ENCODE measurements around the gene RAB4B. TPM values are rescaled to one million over a fixed set of nuclear protein-coding genes. Genes with fewer than 3 reads are reported as not detected.
"Not testable (repeated sequence)": the region's sequence is repeated elsewhere in the genome, so short reads cannot be mapped to it uniquely, and the experiment has no call there.

RAB4B gene
- total RNA-seq, 2 experiments from 2014 or later: 50.2 to 53.1 TPM

DNA sequence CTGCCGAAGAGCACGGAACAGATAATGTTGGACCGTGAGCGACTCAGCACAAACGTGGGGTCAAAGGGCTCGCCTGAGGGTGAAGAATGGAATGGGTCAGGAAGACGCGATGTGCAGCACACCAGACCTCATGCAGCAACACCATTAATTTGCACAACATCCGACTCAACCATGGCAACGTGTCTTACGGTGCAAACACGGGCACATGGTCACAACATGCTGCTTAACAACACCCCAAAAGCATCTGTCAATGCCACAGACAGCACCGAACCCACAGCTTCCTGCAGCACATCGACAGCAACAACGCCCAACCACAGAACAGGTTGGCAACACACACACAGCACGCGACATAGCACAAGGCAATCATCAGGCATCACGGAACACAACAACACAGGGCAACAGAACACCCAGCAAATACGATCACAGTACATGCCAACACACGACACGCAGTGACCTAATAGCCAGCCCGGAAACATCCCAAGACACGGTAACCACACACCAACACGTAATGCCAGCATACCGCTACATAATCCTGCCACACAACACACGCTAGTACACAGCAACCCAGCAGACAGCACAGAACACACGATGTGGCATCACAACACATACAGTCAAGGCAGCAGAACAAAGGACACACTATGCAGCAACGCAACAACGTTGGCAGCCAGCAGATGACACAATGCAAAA, 48.8 kb downstream of the RAB4B start:
- peak overlapping the region; percentile 66 for H3K27ac Mint-ChIP-seq
- H3K27me3 Mint-ChIP-seq (ENCODE audit: low read depth); POLR2A ChIA-PET; H3K9me3 Mint-ChIP-seq (ENCODE audit: insufficient read depth); H3K4me3 Mint-ChIP-seq; CTCF ChIA-PET: not testable (repeated sequence)
- DNase-seq (peak; percentile 77), ATAC-seq (peak; percentile 88)
- H3K4me1 Mint-ChIP-seq (ENCODE audit: low read depth): peaks cover 34% of the 10 kb centered on the region
- H3K36me3 Mint-ChIP-seq (ENCODE audit: low read depth): peaks cover 17% of the 10 kb centered on the region

DNA sequence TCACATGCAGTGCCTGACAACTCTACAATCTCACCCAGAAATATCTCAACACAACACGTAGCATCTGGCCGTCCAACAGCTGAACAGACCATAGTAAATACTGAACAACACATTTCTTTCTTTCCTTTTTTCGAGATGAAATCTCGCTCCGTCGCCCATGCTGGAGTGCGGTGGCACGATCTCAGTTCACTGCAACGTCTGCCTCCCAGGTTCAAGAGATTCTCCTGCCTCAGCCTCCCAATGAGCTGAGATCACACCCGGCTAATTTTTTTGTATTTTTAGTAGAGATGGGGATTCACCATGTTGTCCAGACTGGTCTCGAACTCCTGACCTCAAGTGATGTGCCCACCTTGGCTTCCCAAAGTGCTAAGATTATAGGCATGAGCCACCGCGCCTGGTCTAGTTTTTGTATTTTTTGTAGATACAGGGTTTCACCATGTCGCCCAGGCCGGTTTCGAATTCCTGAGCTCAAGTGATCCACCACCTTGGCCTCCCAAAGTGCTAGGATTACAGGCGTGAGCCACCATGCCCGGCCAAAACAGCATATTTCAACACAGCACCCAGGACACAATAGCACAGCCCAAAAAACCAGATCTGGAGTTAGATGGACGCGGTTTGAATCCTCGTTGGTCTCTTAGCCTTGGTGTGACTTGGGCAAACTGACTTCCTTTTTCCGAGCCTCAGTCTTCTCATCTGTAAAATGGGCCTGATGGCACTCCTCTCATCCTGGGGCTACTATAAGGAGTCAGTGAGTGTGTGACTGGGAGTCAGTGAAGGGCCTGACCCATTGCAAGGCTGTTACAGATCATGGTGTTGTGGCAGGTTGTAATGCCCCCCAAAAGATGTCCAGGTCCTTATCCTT, 49.6 kb downstream of the RAB4B start:
- no peaks in the 10 kb centered on the region for H3K9me3 Mint-ChIP-seq (ENCODE audit: insufficient read depth)
- ATAC-seq (no peak), DNase-seq (no peak)
- peaks cover 35% of the 10 kb centered on the region for H3K4me1 Mint-ChIP-seq (ENCODE audit: low read depth)
- H3K27me3 Mint-ChIP-seq (ENCODE audit: low read depth): no peaks in the 10 kb centered on the region
- POLR2A ChIA-PET: no interaction called here
- H3K27ac Mint-ChIP-seq: peak overlapping the region; percentile 66
- no peak overlapping the region for H3K4me3 Mint-ChIP-seq
- CTCF ChIA-PET: interaction anchor here (1.1 kb wide), 1 partner anchor 83 kb away, joined by 3 read pairs; no protein-coding TSS in a partner anchor
- H3K36me3 Mint-ChIP-seq (ENCODE audit: low read depth): peaks cover 17% of the 10 kb centered on the region

DNA sequence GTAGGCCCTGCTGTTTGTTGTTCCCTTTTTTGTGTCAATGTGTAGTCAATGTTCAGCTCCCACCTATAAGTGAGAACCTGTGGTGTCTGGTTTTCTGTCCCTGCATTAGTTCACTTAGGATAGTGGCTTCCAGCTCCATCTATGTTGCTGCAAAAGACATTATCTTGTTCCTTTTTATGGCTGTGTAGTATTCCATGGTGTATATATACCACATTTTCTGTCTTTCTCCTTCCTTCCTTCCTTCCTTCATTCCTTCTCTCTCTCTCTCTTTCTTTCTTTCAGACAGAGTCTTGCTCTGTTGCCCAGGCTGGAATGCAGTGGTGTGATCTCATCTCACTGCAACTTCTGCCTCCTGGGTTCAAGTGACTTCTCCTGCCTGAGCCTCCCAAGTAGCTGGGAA, 51.2 kb downstream of the RAB4B start:
- no peak overlapping the region for H3K27ac Mint-ChIP-seq
- H3K4me3 Mint-ChIP-seq: no peak overlapping the region
- H3K36me3 Mint-ChIP-seq (ENCODE audit: low read depth): peaks cover 17% of the 10 kb centered on the region
- CTCF ChIA-PET: no interaction called here
- no peaks in the 10 kb centered on the region for H3K9me3 Mint-ChIP-seq (ENCODE audit: insufficient read depth)
- POLR2A ChIA-PET: no interaction called here
- no peak for ATAC-seq
- peaks cover 34% of the 10 kb centered on the region for H3K4me1 Mint-ChIP-seq (ENCODE audit: low read depth)
- H3K27me3 Mint-ChIP-seq (ENCODE audit: low read depth): no peaks in the 10 kb centered on the region
- no peak for DNase-seq

DNA sequence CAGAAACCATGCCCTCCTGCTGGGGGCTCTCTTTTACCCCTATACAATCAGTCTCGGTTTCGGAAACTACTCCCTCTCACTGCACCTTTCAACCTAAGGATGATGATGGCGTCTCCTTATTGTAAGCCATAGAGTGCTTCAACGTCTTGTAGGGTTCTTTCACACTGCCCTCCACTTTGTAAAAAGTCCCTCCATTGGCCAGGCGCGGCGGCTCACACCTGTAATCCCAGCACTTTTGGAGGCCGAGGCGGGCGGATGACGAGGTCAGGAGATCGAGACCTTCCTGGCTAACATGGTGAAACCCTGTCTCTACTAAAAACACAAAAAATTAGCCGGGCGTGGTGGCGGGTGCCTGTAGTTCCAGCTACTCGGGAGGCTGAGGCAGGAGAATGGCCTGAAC, 52.7 kb downstream of the RAB4B start:
- not testable (repeated sequence) for H3K4me3 Mint-ChIP-seq, H3K27ac Mint-ChIP-seq

DNA sequence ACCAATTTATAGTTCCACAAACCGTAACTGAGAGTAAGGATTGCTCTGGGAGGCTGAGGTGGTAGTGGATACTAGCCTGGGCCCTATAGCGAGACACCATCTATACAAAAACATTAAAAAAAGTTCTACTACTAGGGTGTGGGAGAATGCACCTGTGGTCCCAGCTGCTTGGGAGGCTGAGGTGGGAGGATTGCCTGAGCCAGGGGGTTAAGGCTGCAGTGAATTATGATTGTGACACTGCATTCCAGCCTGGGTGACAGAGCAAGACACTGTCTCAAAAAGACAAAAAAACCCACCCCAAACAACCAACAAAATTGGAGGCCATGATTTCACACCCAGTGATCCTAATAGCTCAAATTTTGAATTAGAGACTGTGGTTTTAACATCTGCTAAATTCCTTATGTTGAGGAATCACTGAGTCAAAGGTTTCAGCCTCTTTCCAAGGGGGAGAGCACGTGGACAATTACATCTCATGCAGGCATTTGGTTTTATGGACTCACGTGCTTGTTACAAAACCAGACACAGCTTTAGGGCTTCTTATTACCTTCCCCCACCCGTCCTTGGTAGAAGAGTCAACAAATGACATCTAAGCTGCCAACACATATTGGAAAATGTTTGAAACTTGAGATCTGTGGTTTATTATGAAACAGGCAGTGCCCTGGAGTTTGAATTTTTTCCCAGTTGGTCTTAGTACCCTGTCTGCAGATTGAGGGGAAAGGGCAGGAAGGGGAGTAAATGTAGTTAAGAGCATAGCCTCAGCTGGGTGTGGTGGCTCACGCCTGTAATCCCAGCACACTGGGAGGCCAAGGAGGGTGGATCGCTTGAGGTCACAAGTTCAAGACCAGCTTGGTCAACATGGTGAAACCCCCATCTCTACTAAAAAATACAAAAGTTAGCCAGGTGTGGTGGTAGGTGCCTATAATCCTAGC, 53.7 kb downstream of the RAB4B start:
- Mint-ChIP-seq H3K27me3 (ENCODE audit: low read depth) (no peaks in the 10 kb centered on the region), H3K27ac (no peak overlapping the region), H3K36me3 (ENCODE audit: low read depth) (peaks cover 9% of the 10 kb centered on the region), H3K9me3 (ENCODE audit: insufficient read depth) (no peaks in the 10 kb centered on the region), H3K4me1 (ENCODE audit: low read depth) (peaks cover 19% of the 10 kb centered on the region), H3K4me3 (no peak overlapping the region)
- DNase-seq (no peak), ATAC-seq (no peak)
- ChIA-PET POLR2A (no interaction called here), CTCF (interaction anchor here (0.9 to 1.9 kb wide), 3 partner anchors 25 to 380 kb away, joined by 3 to 5 read pairs (median 3); partner anchors contain the start of gene EGLN2)

More for the DNA sequence above, 52.7 kb downstream of the RAB4B start:
- H3K27me3 Mint-ChIP-seq (ENCODE audit: low read depth); POLR2A ChIA-PET; CTCF ChIA-PET; ATAC-seq; H3K9me3 Mint-ChIP-seq (ENCODE audit: insufficient read depth); DNase-seq: not testable (repeated sequence)
- Mint-ChIP-seq H3K4me1 (ENCODE audit: low read depth) (peaks cover 25% of the 10 kb centered on the region), H3K36me3 (ENCODE audit: low read depth) (peaks cover 15% of the 10 kb centered on the region)

DNA sequence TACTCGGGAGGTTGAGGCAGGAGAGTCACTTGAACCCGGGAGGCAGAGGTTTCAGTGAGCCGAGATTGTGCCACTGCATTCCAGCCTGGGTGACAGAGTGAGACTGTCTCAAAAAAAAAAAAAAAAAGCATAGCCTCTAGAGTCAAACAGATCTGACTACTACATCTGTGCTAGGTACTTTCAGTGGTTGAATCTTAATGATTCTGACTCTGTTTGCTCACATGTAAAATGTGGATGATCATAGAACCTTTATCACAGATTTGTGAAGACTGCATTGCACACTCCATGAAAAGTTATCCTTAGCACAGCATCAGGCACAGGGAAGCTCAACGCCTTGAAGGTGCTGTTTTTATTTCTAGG, 54.4 kb downstream of the RAB4B start:
- CTCF ChIA-PET: interaction anchor here (0.9 to 1.9 kb wide), 2 partner anchors 26 to 34 kb away, joined by 3 to 5 read pairs; partner anchors contain the start of gene EGLN2
- H3K4me1 Mint-ChIP-seq (ENCODE audit: low read depth): peaks cover 12% of the 10 kb centered on the region
- H3K9me3 Mint-ChIP-seq (ENCODE audit: insufficient read depth); ATAC-seq; DNase-seq; H3K36me3 Mint-ChIP-seq (ENCODE audit: low read depth); H3K4me3 Mint-ChIP-seq; H3K27me3 Mint-ChIP-seq (ENCODE audit: low read depth); H3K27ac Mint-ChIP-seq: not testable (repeated sequence)
- POLR2A ChIA-PET: interaction anchor here (0.7 kb wide), 1 partner anchor 1580 kb away, joined by 6 read pairs; no protein-coding TSS in a partner anchor

DNA sequence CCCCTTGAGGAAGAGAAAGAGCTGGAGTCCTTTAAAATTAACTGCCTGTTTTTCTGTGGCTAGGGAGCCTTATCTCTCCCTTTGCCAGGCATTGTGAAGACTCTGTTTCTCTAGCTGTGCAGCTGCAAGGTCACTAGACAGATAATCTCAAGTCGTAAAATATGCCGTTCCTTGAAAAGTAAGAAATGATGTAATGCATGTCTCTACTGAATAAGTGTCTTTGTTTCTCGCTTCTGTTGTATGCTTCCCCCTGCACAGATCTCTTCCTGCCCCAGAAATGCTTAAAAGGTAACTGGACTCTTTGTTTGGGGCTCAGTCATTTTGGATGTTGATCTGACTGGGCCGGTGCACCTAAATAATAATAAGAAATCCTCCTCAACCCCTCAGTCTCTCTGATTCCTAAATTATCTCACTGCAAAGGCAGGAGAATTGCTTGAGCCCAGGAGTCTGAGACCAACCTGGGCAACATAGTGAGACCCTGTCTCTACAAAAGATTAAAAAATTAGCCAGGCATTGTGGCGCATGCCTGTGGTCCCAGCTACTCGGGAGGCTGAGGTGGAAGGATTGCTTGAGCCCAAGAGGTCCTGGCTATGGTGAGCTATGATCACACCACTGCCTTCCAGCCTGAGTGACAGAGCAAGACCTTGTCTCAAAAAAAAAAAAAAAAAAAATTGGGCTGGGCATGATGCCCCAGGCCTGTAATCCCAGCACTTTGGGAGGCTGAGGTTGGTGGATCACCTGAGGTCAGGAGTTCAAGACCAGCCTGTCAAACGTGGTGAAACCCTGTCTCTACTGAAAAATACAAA, 55.9 kb downstream of the RAB4B start:
- DNase-seq; ATAC-seq; H3K36me3 Mint-ChIP-seq (ENCODE audit: low read depth); H3K9me3 Mint-ChIP-seq (ENCODE audit: insufficient read depth); POLR2A ChIA-PET; CTCF ChIA-PET; H3K27me3 Mint-ChIP-seq (ENCODE audit: low read depth); H3K4me3 Mint-ChIP-seq: not testable (repeated sequence)
- Mint-ChIP-seq H3K4me1 (ENCODE audit: low read depth) (peaks cover 12% of the 10 kb centered on the region), H3K27ac (peak overlapping the region; percentile 2)

DNA sequence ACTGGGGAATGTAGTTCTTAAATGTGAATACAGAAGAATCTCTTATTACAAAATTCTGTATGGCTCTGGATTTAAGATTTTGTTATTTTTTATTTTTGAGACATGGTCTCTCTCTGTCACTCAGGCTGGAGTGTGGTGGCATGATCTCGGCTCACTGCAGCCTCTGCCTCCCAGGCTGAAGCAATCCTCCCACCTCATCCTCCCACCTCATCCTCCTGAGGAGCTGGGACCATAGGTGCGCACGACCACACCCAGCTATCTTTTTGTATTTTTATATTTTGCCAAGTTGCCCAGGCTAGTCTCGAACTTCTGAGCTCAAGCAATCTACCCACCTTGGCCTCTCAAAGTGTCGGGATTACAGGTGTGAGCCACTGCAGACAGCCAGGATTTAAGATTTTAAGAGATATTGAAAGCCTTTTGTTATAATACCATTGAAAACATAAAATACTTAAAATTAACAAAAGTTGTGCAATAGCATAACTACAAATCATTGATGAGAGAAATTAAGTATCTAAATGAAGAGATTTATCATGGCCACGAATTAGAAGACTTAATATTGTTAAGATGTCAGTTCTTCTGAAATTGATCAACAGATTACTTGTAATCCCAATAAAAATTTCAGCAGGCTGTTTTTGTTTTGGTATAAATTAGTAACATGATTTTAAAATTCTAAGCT, 58.8 kb downstream of the RAB4B start:
- DNase-seq: no peak
- ChIA-PET CTCF (no interaction called here), POLR2A (no interaction called here)
- H3K27me3 Mint-ChIP-seq (ENCODE audit: low read depth): peaks cover 2% of the 10 kb centered on the region
- H3K27ac Mint-ChIP-seq: no peak overlapping the region
- no peaks in the 10 kb centered on the region for H3K9me3 Mint-ChIP-seq (ENCODE audit: insufficient read depth)
- H3K36me3 Mint-ChIP-seq (ENCODE audit: low read depth): no peaks in the 10 kb centered on the region
- H3K4me3 Mint-ChIP-seq: no peak overlapping the region
- ATAC-seq: no peak
- peaks cover 12% of the 10 kb centered on the region for H3K4me1 Mint-ChIP-seq (ENCODE audit: low read depth)

DNA sequence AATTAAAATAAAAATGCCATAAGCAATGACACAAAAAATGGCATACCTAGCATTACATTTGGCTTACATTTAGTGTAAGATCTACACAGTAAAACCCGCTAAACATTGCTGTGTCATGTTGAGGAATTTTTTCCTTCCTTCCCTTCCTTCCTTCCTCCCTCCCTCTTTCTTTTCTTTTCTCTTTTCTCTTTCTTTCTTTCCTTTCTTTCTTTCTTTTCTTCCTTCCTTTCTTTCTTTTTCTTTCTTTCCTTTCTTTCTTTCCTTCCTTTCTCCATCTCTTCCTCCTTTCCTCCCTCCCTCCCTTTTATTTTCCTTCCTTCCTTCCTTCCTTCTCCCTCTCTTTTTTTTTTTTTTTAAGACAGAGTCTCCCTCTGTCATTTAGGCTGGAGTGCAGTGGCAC, 60.4 kb downstream of the RAB4B start:
- H3K27me3 Mint-ChIP-seq (ENCODE audit: low read depth); H3K36me3 Mint-ChIP-seq (ENCODE audit: low read depth); H3K4me1 Mint-ChIP-seq (ENCODE audit: low read depth); H3K27ac Mint-ChIP-seq; POLR2A ChIA-PET; DNase-seq; CTCF ChIA-PET; H3K9me3 Mint-ChIP-seq (ENCODE audit: insufficient read depth); H3K4me3 Mint-ChIP-seq; ATAC-seq: not testable (repeated sequence)

DNA sequence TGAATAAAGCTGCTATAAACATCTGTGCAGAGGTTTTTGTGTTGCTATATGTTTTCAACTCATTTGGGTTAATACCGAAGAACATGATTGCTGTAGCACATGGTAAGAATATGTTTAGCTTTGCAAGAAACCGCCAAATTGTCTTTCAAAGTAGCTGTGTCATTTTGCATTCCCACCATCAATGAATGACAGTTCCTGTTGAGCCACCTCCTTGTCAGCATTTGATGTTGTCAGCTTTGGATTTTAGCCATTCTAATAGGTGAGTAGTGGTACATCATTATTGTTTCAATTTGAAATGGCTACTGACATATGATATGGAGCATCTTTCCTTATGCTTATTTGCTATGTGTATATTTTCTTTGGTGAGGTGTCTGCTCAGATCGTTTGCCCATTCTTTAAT, 64.0 kb downstream of the RAB4B start:
- H3K36me3 Mint-ChIP-seq (ENCODE audit: low read depth); H3K27me3 Mint-ChIP-seq (ENCODE audit: low read depth); POLR2A ChIA-PET; CTCF ChIA-PET; H3K9me3 Mint-ChIP-seq (ENCODE audit: insufficient read depth); ATAC-seq; DNase-seq; H3K4me3 Mint-ChIP-seq; H3K27ac Mint-ChIP-seq: not testable (repeated sequence)
- peaks cover 21% of the 10 kb centered on the region for H3K4me1 Mint-ChIP-seq (ENCODE audit: low read depth)

All from activated CD8-positive, alpha-beta T cell treated with anti-CD3 and anti-CD28 coated beads, Interleukin-2, amount 10 ng/mL, durations not matched to agents 7 days and 5 days (primary cell).